KOPT-K1 (cell line): Measurements from ENCODE around the gene TP53I11.
A peak's percentile ranks its signal among the peaks of the same experiment; 100 is the strongest.

Experiments
- H3K27ac ChIP-seq: fragments of 200-600 bp; sonication (generic); 2 replicates; pipeline ENCODE4 v1.5.1; 2016; ENCODE audit warnings: antibody characterized with exemption, mild to moderate bottlenecking, low read depth, low read length; ENCODE audit not compliant: poor library complexity, severe bottlenecking
- H3K36me3 ChIP-seq: fragments of 200-600 bp; sonication (generic); 2 replicates; pipeline ENCODE4 v1.5.1; 2017; ENCODE audit warnings: antibody characterized with exemption, mild to moderate bottlenecking, low read length, moderate library complexity; ENCODE audit not compliant: insufficient read depth
- H3K9me3 ChIP-seq: fragments of 200-600 bp; sonication (generic); 2 replicates; pipeline ENCODE4 v1.5.1; 2017; ENCODE audit warnings: antibody characterized with exemption, low read length, mild to moderate bottlenecking; ENCODE audit not compliant: insufficient read depth, poor library complexity, severe bottlenecking

TP53I11 gene

DNA sequence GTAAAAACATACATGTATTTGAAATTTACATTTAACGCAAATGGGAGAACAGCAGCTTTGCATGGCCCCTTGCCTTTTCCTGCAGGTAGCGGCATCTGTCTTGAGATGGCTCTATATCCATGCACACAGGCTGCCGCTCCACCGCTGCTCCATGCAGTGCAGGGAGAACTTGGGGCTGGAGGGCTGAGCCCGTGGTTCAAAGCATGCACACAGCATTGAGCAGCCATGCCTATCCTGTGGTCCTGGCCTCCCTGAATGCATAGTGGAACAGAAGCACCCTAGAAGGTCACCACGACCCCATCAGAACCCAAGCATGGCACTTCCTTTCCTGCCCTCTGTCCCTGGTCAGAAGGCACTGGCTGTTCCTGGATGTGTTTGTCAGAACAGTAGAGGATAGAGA, 35.0 kb upstream of the TP53I11 start:
- Histone ChIP-seq H3K9me3 (no peaks in the 10 kb centered on the region), H3K27ac (no peak overlapping the region), H3K36me3 (no peaks in the 10 kb centered on the region)

DNA sequence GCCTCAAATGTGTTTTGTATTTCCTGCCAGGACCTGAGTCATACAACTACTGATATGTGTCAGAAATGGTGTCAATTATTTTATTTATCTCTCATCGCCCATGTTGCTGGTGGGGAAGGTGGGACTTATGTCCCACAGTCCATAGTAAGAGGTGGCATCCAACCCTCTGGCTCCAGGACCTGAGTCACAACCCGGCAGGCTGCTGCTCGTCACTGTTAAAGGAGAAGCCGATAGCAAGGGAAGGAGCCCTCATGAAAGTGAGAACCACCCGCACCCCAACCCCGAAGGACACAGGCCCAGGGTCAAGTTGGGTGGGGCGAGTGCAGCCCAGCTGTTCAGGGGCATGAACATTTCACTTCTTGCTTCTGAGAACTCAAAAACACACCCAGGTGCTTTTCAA, 33.1 kb upstream of the TP53I11 start:
- Histone ChIP-seq H3K27ac (no peak overlapping the region), H3K36me3 (no peaks in the 10 kb centered on the region), H3K9me3 (no peaks in the 10 kb centered on the region)

DNA sequence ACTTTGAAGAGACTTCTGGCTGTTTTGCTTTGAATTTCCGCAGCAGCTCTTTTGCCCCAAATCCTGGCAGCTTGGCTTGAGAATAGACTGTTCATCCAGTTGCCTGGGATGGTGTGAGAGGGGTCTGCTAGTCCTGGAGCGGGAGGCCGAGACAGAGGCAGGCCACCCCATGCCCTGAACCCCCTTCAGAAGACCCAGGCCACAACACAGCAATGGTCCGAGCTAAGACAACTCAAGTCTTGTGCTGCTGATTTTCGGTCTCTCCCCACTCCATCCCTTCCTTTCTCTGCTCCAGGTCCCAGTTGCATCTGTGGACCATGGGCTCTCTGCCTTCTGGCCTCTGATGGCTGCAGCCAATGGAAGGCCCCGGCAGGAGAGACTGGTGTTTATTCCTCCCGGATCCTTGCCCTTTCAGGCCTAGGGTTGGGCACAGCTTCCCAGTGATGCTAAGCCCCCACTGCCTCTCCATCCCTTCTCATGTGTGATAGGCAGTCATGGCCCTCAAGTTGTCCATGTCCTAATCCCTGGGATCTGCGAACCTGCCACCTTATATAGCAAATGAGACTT, 31.9 kb upstream of the TP53I11 start:
- Histone ChIP-seq H3K36me3 (no peaks in the 10 kb centered on the region), H3K27ac (no peak overlapping the region), H3K9me3 (no peaks in the 10 kb centered on the region)

DNA sequence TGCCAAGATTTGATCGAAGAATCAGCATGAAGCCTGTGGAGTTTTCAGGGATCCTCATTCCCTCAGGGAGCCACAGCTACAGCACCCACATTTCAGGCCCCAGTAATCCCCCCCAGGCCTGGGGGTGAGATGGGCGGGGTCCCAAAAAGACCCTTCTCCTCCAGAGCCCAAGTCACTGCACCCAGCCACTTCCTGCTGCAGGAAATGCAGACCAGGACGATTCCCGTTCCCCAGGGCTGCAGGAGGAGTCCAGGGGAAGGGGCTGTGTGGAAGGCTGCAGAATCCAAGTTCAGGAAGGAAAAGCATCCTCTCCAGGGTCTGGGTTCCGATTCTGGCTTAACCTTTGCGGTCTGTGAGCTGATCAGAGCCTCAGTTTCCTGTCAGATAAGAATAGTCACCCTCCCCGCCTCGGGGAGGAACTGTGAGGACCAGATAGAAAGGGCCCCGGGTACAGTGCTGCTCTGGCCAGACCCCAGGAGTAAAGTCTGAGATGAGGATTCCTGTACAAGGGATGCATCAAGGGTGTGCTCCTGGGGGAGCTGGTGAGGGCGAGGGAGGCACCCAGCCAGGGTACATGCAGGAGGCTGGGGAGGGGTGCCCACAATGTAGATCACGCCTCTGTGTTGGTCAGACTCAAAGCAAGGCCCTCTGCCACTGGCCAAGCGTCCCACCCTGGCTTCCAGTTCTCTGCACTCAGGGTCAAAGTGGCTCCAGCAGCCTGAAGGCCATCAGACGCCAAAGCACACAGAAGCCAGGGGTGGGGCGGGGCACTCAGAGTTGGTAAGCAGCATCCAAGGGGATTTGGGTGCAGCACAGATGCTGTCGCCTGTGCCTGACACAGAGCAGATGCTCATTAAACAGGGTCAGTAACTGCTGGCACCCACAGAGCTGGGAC, 30.1 kb upstream of the TP53I11 start:
- Histone ChIP-seq H3K36me3 (no peaks in the 10 kb centered on the region), H3K27ac (no peak overlapping the region), H3K9me3 (no peaks in the 10 kb centered on the region)

DNA sequence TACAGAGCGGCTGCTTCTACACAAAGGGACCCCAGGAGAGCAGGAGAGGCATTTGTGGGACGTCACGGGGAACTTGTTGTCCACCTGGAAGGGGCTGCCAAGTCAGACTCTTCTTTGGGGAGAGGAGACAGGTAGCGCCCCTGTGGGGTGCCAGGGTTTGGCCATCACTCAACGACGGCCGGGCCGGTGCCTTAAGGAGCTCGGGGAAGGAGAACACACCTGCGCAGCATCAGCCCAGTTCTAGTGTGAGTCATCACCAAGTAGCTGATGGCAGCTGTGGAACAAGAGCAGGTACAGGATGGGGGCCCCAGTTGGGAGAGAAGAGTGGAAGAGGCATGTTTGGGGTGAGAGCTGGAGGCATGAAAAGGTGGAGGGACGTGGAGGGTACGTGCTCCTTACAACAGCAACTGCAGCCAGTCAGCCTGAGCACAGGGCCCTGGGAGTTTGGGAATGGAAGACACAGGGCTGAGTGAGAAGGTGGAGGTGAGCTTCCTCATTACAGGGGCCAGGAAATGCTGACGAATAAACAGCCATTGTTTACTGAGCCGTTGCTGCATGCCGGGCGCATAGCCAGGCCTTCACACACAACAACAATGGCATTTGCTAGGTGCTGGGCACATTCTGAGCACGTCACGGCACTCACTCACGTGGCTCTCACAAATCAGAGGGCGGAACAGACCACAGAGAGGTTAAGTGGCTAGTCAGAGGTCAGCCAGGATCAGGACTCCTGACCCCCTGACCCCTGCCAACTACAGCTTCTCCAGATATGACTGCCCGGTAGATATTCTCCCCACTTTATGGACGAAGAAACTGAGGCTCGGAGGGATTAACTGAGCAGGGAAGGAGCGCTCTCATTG, 29.1 kb upstream of the TP53I11 start:
- Histone ChIP-seq H3K27ac (peak overlapping the region; percentile 55), H3K36me3 (no peaks in the 10 kb centered on the region), H3K9me3 (no peaks in the 10 kb centered on the region)

DNA sequence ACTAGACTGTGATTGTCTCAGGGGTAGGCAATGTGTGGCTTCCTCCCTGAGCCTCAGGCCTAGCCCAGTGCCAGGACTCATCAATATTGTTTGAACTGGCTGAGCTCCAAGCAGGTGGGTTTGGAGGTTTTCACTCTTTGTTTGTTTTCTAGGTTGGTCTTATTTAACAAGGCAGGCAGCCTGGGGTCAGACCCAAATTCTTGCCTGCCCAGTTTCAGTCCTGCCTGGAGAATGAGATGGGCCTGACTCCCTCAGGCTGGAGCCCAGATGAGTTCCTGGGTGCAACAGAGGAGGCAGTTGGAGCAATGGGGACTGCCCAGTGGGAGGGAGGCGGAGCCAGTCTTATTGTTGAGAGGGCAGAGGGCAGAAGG, 28.3 kb upstream of the TP53I11 start:
- Histone ChIP-seq H3K27ac (peak overlapping the region; percentile 55), H3K9me3 (no peaks in the 10 kb centered on the region)

DNA sequence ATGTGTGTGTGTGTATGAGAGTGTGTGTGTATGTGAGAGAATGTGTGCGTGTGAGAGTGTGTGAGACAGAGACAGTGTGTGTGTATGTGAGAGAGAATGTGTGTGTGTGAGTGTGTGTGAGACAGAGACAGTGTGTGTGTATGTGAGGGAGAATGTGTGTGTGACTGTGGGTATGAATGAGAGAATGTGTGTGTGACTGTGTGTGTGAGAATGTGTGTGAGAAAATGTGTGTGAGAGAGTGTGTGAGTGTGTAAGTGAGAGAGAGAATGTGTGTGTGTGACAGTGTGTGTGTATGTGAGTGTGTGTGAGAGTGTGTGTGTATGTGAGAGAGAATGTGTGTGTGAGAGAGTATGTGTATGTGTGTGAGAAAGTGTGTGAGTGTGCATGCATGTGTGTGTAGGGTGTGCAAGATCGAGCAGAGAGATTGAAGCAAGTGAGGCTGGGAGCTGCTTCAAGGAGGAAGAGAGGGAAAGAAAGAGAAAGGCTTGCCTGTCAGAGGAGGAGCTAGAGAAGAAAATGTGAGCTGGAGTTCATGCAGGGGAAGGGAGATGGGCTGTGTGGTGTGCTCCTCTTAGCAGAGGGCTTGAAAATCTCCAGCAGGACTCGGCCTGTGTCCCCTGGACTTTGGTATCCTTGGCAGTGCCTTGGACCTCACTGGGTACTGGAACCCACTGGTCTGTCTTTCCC, 27.7 kb upstream of the TP53I11 start:
- Histone ChIP-seq H3K36me3 (no peaks in the 10 kb centered on the region), H3K9me3 (no peaks in the 10 kb centered on the region), H3K27ac (peak overlapping the region; percentile 55)

More for the DNA sequence above, 28.3 kb upstream of the TP53I11 start:
- H3K36me3 ChIP-seq = no peaks in the 10 kb centered on the region

DNA sequence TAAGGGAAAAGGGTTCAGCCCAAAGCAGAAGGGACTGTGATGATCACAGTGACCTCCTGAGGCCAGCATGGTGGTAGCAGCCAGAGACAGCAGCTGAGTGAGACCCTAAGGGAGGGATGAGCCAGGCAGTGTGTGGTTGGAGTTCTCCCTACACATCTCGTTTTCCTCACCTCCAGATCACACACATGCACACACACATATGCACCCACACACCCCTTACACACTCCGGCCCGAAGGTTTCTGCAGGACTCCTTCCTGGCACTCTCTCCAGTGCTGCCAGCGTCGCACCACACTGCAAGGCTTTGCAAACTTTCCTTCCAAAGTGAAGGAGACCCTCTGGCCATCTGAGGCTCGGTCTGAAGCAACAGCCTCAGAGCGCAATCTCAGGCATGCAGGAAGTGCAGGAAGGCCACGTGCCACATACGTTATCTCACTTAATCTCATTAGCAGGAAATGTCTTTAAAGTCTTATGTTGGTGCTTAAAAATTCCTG, 26.9 kb upstream of the TP53I11 start:
- no peaks in the 10 kb centered on the region for H3K36me3 ChIP-seq
- H3K27ac ChIP-seq = peak overlapping the region; percentile 55
- H3K9me3 ChIP-seq = no peaks in the 10 kb centered on the region

DNA sequence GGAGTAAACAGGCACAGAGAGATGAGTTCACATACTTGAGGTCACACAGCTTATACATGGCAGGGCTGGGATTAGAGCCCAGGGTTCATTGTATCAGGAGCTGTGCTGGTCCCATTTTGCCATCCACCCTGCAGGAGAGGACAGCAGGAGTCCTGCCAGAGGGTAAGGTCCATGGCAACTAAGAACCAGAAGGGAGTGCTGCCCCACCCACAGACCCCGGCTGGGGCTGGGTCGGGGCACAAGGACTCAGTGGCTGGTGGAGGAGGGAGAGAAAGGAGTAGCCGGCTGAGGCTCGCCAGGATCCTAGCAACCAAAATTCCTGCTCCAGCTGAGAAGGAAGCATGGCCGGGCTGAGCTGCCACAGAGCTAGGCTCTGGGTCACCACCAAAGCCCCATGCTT, 25.9 kb upstream of the TP53I11 start:
- no peak overlapping the region for H3K27ac ChIP-seq
- H3K9me3 ChIP-seq = no peaks in the 10 kb centered on the region
- H3K36me3 ChIP-seq = no peaks in the 10 kb centered on the region

DNA sequence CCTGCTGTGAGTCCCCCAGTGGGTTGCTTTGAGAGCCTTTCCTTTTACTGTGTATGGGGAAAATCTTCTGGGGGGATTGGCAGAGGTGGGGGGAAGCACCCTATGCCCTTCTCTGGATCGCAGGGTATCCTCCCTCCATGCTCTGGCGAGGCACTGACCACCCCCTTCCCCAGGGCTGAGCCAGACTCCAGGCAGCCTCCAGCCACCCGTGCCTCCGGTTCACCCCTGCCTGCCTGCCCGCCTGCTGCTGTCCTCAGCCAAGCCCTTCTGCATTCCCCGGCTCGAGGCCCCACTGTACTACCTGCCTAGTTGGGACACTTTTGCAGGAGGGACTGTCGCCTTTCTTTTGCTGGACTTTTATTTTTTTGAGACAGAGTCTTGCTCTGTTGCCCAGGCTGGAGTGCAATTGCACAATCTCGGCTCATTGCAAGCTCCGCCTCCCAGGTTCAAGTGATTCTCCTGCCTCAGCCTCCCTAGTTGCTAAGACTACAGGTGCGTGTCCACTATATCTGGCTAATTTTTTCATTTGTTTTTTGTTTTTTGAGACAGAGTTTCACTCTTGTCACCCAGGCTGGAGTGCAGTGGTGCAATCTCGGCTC, 23.8 kb upstream of the TP53I11 start:
- Histone ChIP-seq H3K27ac (no peak overlapping the region), H3K9me3 (no peaks in the 10 kb centered on the region), H3K36me3 (no peaks in the 10 kb centered on the region)

DNA sequence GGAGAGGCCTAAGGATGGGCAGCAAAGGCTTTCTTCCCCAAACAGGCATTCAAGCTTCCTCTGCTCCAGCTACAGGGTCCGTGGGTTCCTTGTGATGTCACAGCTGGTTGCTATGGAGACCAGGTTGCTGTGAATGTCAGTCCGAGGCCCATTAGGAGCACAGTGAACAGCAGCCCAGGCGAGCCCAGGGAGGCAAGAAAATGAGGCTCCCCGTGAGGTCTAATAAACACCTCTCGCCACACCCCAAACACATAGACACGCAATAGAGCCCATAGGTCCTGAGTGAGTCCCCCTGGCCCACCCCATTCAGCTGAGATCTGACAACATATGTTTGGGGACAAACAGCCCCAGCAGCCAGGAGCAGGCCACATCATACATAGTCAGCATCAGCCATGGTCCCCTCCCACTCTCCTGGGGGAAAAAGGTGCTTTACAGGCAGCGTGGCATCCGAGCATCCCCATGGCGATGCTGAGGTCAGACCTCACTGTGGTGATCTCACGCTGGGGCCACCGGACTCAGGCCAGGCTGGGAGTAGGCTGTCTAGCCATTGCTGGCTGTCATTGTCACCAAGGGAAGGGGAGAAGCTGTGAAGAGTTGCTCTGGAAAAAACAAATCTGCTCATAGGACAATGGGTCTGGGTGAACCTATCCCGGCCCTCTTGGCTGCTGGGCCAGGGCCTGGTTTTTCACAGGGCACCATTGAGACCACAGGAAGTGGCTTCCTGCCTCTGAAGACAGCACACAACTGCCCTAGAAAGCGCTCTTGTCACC, 23.1 kb upstream of the TP53I11 start:
- H3K9me3 ChIP-seq = no peaks in the 10 kb centered on the region
- no peak overlapping the region for H3K27ac ChIP-seq
- no peaks in the 10 kb centered on the region for H3K36me3 ChIP-seq

DNA sequence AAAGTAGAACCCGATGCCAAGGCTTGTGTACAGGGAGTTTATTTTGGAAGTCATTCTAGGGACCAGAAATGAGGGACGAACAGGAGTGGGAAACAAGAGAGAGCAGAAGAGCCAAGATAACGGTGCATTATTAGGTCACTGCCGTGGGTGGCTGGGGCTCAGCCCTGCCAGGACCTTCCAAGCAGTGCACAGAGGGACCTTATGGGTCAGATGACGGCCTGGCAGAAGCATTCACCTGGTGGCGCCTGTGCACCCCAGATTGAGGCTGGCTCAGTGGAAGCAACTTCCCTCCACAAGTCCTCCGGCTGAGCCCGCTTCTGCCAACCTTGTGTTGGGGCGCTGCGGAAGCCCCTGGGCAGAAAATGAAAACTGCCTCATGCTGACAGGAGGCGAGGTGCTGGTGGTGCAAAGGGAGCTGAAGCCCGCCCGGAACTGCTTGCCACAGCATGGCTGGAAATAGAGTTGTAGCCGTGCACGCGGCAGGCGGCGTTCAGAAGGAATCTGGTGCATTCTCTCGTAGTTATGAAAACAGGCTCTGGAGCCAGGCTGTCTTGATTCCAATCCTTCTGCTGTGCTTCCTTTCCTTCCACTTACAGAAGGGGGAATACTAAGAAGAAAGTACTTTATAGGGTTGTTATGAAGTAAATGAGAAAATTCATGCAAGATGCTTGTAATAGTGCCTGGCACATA, 22.2 kb upstream of the TP53I11 start:
- H3K9me3 ChIP-seq = no peaks in the 10 kb centered on the region
- no peak overlapping the region for H3K27ac ChIP-seq
- no peaks in the 10 kb centered on the region for H3K36me3 ChIP-seq

DNA sequence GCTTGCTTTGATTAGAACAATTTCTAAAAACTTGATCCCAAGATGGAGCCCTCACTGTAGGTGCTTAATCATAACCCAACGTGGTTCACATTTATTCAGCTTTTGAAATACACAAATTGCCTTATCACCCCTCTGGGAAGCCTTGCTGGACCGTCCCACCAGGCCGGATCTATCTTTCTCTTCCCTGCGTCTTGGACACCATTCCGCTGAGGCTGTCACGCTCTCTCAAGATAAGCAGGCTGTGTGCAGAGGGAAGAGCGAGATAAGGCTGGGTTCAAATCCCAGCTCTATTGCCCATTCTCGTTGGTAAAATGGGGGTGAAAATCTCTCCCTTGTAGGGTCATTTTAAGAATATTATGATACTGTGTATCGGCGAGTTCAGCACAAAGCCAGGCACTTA, 20.5 kb upstream of the TP53I11 start:
- Histone ChIP-seq H3K9me3 (no peaks in the 10 kb centered on the region), H3K27ac (no peak overlapping the region), H3K36me3 (no peaks in the 10 kb centered on the region)
